G401.6 (cell line): ENCODE results near the gene GPRC5C.
A peak's percentile ranks its signal among the peaks of the same experiment; 100 is the strongest.

Experiments used
- FAIRE-seq: peaks from 2 replicates; lab custom pipeline; 2012; peaks lifted over from hg19 to GRCh38; lab: Jason Lieb, UNC

GPRC5C gene

GRCh38 chr17:74452033-74452840, 20.3 kb downstream of the GPRC5C start:
- FAIRE-seq, result no peak

- no peak for FAIRE-seq
These were observed 21.2 kb downstream of the GPRC5C start for GRCh38 chr17:74452841-74453661.

GRCh38 chr17:74453665-74454196, 21.8 kb downstream of the GPRC5C start:
- no peak for FAIRE-seq

- FAIRE-seq, result no peak
These were observed 22.5 kb downstream of the GPRC5C start for GRCh38 chr17:74454197-74455024.

- FAIRE-seq, result no peak
These were observed 23.2 kb downstream of the GPRC5C start for GRCh38 chr17:74455025-74455545.

GRCh38 chr17:74455821-74456220, 23.9 kb downstream of the GPRC5C start:
- no peak for FAIRE-seq

- peak; percentile 75 for FAIRE-seq
These were observed 25.4 kb downstream of the GPRC5C start for GRCh38 chr17:74457146-74457819.

- no peak for FAIRE-seq
These were observed 25.9 kb downstream of the GPRC5C start for GRCh38 chr17:74457820-74458166.

- no peak for FAIRE-seq
These were observed 26.9 kb downstream of the GPRC5C start for GRCh38 chr17:74458835-74459234.

- FAIRE-seq, result no peak
These were observed 27.7 kb downstream of the GPRC5C start for GRCh38 chr17:74459622-74460021.

GRCh38 chr17:74460241-74460640, 28.4 kb downstream of the GPRC5C start:
- no peak for FAIRE-seq

GRCh38 chr17:74460996-74461395, 29.1 kb downstream of the GPRC5C start:
- FAIRE-seq, result no peak

GRCh38 chr17:74461611-74462010, 29.7 kb downstream of the GPRC5C start:
- no peak for FAIRE-seq

- FAIRE-seq, result no peak
These were observed 33.0 kb downstream of the GPRC5C start for GRCh38 chr17:74464730-74465377.

GRCh38 chr17:74465378-74466110, 33.7 kb downstream of the GPRC5C start:
- no peak for FAIRE-seq

- no peak for FAIRE-seq
These were observed 34.4 kb downstream of the GPRC5C start, which contains the start of gene CD300A for GRCh38 chr17:74466111-74466827. Gene CD300A (plus strand): TSS chr17:74466634. CDS start chr17:74466704, 70 bp downstream.

- no peak for FAIRE-seq
These were observed 34.9 kb downstream of the GPRC5C start for GRCh38 chr17:74466828-74467184.

- FAIRE-seq, result no peak
These were observed 35.5 kb downstream of the GPRC5C start for GRCh38 chr17:74467221-74467951.

GRCh38 chr17:74471341-74471740, 39.5 kb downstream of the GPRC5C start:
- FAIRE-seq, result no peak
